Activated CD4-positive, alpha-beta T cell treated with anti-CD3 and anti-CD28 coated beads, Interleukin-2, amount 50 U/mL, for 1 hour (primary cell): ENCODE results near the gene OSTC.
"Not testable (repeated sequence)": the region's sequence is repeated elsewhere in the genome, so short reads cannot be mapped to it uniquely, and the experiment has no call there.

ENCODE experiments used
- DNase-seq: peaks from one replicate; pipeline ENCODE4 v3.0.0-alpha.2; 2020

Gene OSTC

DNA sequence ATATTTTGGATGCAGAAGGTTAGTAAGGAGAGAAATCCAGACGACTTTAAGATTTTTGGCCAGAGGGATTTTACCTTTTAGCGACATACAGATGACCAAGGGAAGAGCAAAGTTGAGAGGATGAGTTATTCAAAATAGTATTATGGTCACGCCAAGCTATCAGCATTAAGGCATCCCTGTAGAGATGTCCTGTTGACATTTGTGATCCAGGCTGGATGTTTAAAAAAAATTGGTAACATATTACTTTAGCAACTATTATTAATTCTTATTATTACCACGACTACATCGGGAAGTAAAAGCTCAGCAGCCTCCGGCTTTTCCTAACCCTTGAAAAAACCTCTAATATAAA is 562 bp upstream of the OSTC start:
- DNase-seq, result no peak

DNA sequence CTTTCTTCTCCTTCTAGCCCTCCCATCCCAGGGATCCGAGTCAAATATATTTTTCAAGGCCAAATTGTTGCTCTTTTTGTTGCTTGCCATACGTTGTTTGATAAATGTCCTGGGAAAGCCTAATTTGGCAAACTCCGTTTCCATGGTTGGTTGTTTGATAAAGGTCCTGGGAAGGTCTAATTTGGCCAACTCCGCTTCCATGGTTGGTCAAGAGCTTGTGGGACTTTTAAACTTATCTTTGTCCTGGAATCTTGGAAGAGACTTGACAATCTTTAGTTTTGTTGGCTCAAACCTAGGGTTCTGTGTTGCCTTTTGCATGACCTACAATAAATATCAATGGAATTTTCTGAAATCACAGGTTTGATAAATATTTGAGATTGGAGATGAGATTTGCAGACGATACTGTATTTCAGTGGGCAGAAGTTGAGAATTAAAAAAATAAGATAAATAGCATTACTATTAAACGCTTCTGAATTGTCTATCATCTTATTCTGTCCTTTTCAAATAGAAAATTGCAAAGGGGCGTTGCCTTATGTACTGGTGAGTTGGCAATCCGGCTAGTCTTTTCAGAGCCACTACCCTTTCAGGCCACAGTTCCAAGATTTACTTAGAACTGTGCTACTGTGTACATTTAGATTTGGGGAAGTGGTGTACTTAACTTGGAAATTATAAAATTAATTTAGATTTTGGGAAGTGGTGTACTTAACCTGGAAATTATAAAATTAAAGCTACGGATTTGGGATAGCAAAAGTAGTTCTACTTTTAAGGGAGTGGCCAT is 804 bp downstream of the OSTC start:
- no peak for DNase-seq

DNA sequence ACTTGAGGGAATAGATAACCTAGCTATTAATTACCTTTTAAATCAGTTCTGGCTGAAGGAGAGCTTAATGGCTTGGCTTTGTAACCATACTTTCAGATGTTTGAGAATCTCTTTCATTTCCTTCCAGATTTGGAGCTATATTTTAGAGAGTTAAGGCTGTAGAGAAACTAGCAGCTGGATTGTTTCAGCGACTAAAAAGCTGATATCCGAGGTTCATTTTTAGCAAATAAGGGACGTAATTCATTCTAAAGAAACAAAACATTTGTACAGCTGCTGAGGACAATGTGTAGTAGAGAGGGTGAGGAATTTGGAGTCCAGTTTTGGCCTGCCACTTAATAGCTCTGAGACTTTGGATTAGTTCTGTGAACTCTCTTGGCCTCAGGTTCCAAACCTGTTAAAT is 12.2 kb downstream of the OSTC start:
- DNase-seq, result no peak

DNA sequence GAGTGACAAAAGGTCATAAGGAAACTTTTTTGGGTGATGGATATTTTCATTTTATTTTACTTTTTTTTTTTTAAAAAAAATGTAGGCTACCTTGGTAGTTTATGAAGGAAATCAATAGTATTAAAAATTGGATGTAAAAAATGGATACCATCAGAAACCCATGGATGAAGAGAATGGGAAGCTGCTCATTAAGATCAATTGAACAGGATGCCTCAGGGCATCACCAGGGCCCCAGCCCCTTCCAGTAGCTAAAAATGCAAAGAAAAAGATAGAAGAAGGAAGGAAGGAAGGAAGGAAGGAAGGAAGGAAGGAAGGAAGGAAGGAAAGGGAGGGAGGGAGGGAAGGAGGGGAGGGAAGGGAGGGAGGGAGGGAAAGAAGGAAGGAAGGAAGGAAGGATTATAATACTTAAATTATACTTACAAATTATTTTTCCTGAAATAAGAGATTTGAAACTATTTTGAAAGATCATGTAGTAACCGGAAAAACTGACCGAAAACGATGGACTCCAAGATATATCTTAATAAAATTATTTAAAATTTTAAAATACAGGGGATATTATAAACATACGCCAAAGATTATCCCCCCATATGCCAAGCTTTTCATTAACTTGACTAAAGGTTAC is 24.1 kb downstream of the OSTC start:
- no peak for DNase-seq

DNA sequence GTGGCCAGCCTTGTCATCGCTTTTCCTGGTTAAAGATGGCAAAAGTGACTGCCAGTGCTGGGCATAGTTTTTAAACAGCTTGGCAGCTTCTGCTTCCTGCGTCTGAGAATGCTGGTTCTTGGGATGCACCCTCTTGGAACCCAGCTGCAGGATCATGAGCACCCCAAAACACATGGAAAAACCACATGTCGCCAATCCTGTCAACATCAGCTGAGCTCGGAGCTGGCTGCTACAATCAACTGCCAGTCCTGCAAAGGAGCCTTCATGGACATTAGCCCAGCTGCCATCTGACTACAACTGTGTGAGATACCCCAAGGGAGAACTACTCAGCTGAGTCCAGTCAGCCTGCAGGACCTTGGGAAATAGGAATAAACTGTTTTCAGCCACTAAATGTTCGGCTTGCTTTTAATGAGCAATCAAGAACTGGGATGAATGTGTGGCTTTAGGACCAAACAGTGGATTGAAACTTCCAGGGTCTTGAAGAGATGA is 31.0 kb downstream of the OSTC start:
- DNase-seq, result no peak

DNA sequence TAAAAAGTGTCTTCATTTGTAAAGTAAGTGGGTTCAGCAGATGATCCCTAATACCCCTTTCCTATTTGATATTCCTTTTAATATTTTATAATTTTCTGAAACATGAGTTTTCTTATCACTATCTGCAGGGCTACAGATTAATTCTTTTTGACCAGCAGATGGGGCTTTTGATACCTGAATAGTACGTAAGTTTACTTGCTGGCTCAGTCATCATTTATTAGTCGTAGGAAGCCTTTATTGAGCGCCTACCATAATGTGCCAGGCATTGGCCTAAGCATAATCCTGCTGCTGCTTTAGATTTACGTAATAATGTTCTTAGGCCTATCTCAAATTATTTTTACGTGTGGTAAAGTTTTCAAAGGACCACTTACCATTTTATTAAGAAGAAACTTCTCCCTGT is 33.1 kb downstream of the OSTC start:
- no peak for DNase-seq

DNA sequence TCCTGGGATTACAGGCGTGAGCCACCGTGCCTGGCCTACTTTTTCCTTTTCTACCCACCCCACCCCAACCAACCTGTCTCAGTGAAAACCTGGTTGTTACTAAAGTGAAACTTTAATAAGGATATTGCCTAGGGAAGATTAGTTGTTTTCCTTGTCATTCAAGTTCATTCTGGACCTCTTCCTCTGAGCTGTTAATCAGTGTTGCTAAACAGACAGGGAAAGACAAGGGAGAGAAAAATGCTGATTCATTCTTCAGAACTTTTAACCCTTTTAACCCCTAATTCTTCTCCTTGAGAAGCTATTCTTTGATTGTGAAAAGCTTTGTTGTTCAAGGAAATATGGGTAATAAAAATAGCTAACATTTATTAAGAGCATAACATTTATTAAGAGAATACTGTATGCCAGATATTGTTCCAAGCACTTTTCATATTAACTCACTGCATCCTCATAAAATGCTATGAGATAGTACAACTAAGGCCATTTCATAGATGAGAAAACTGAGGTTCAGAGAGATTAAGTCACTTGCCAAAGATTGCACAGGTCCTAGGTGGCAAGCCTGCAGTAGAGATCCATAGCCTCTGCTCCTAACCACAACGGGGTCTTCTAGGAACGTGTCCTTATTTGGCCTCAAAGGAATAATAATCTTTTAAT is 34.8 kb downstream of the OSTC start:
- DNase-seq, result no peak

DNA sequence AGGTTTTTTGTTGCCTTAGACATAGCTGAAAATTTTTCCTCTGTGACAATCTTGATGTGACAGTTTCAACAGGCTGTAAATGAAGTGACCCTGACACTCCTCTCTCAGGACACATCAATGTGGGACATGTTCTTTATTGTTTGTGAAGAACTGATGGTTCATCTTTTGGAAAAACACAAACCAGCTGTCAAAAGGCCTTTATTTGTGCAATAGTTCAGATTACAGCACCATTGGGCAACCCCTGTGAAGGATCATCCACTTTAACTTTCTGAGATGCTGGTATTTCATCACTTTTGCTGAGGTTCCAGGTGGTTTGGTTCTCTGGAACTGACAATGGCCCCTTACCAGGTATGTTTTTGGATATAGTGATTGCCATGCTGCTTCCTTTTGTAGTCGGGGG is 40.3 kb downstream of the OSTC start:
- no peak for DNase-seq

DNA sequence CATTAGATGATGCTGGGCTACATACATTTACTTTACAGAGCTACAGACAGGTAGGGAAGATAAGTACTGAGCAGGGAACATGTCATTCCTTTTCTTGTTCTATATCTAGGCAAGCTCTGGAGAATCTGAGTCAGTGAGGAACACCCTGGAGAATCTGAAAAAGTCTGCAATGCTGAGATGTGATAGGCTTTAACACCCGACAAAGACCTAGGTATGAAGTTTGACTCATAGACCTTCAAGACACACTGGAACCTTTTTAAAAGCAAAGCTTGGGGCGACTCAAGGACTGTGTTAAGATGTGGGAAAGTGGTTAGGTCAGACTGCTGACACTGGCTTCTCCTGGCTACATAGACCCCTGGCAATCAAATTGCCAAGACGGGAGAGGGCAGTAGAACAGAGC is 42.8 kb downstream of the OSTC start:
- DNase-seq, result no peak

DNA sequence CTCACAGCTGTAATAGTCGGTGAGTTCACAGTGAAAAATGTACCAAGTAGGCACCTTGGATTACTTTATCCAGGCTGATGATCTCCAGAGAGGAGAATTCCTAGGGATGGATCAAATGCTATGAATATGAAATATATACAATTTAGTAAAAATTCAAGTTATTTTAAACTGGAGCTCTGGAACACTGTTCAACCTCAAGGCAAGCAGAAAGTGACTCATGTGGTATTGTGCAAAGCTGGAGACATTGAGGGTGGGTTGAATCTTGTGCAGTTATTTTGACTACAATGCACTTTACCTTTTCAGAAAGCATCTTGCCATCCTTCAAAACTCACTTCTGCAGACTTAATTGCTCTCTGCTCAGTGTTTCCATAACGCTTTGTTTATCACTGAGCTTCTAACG is 43.4 kb downstream of the OSTC start:
- no peak for DNase-seq

DNA sequence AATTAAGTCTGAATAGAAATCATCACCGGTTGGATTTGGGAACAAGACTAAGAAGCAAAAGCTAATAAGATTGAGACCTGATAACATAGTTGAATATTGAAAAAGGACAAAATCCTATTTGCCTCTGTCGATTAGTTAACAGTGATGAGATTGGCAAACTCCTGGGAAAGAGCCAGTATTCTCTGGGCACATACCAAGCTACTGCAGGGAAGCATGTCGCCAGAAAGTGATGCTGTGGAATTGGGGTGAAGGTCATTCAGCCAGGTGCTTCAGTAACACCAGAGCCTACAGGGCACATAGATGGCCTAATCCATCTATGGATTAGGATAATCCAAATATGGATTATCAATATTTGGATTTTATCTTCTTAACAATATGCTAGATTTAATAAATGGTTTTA is 44.0 kb downstream of the OSTC start:
- DNase-seq, result no peak

DNA sequence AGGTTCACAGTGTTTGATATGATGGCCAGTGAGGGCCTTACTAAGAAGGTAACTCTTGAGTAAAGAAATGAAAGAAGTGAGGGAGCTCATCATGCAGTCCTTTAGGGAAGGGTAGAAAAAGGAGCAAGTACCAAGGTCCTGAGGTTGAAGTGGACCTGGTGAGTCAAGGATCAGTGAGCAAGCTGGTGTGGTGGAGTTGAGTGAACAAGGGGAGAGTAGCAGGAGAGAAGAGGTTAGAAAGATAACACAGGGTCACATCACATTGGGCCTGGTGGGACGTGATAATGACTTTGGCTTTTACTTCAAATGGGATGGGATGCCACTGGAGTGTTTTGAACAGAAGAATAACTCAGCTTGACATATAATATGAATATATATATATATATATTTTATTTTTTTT is 44.7 kb downstream of the OSTC start:
- DNase-seq, result no peak

DNA sequence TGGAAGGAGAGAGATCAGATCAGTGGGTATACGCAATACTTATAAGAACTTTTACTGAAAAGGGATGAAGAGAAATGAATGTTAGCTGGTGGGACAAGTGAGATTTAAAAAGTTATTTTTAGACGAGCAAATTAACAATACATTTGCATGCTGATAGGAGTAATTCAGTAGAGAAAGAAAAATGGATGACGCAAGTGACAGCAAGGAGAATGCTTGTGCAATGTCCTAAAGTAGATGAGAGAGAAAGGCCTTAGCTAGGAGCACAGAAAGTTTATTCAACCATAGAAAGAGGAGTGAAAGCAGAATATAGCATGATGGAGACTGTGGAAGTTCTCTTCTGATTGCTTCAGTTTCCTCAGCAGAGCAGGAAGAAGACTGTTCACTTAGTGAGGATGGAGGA is 45.8 kb downstream of the OSTC start:
- no peak for DNase-seq

DNA sequence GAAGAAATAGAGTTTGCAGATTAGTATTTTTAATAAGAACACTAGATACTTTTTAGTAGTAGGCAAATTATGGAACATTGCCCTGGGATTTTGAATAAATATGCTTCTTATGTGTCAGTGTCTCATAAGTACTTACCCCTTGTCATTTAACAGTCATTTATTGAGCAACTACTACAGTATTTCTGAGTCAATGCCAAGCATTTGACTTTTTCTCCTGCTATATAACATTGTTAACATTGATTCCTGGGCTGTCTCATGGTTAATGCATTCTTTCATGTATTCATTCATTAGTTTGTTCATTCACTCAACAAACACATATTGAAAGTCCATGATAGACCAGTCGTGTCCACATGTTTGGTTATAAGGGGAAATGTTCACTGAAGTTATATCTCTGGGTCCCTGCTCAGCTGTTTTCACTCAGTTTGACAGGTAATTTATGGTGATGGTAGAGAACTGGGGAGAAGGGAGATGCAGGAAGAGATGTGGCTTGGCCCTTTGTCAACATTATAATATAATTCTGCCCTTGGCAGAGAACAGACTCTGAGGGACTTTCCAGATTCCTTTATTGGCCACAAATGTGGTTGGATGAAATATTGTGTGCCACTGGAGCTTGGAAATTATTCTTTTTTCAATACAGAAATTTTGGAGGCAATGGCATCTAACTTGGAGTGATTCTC is 49.8 kb downstream of the OSTC start:
- DNase-seq, result no peak

DNA sequence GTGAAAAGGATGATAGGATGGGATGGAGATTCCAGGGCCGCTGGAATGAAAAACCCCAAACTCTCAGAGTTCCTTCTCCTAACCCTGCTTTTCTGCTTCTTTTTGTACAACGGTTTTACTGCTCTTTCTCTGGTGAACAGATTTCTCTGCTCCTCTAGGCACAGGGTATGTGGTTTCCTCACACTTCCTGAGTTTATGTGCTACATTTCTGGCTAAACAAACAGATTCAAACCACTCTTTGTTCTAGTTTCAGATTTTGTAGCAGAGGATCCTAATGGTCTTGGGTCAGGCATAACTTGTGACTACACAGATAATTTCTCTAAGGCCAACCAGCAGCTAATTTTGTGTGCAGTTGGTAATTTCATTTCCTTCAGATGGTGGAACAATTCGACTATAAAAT is 52.6 kb downstream of the OSTC start:
- DNase-seq, result no peak

DNA sequence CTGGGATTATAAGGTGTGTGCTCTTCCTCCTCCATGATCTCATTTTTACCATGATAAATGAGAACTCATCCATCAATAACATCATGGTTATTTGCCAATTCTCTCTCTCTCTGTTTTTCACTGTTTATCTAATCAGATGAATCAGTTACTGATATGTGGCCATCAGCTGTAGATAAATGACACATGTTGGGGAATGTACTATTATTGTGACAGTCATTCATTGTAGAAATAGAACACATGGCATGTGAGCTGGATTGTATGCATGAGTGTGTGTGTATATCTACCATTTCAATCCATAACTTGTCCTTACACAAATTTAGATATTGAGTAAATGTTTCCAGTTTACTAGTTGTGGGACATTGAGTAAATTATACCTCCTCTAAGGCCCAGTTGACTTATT is 53.0 kb downstream of the OSTC start:
- no peak for DNase-seq

DNA sequence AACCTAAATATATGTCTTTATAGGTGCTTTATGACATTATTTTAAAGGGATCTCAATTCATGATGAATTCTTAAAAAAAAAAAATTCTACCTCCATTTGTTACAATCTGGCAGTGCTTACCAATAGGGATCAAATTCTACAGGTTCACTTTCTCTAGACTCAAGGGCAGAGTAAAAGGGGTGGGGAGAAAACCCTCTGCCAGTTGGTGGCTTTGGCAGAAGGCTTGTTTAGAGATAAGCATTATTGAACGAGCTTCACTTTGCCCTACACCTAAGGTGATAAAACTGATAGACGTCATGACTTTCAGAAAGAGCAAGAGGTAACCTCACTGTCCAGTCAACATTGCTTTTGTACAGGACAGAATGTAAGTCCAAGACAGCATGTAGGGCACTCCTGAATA is 53.6 kb downstream of the OSTC start:
- no peak for DNase-seq

DNA sequence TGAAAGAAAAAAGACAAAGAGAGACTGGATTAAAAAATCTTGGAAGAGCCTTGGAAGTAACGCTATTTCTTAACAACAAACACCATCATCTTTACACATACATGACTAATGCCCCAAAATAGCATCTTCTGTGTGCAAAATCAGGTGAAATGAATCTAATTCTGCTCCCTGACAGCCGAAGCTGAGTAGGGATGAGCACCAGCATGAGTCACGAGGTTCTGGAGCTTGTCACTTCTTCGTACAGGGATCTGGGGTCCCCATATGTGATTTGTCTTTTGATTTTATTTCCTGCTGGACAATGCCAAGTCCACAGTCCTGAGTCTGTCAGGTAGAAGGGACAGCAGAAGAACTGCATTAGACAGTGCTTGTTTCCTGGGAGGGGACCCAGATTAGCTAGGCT is 55.9 kb downstream of the OSTC start:
- no peak for DNase-seq

DNA sequence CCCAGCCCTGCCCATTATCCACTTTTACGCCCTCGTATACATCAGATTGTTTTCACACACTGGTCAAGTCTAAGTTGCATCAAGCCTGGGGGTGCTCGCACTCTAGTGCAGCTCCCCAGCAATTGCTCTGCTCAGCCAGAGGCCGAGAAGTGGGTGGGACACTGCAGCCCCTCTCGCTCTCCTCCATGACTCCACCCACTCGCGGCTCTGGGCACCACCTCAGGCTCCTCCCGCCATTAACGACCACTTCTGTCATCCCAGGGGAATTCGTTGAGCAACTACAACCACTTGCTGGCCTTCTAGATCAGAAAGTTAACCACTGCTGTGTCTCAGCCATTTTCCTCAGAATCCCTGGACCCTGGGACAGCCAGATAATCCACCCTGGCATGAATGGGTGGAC is 58.8 kb downstream of the OSTC start:
- DNase-seq, result no peak

DNA sequence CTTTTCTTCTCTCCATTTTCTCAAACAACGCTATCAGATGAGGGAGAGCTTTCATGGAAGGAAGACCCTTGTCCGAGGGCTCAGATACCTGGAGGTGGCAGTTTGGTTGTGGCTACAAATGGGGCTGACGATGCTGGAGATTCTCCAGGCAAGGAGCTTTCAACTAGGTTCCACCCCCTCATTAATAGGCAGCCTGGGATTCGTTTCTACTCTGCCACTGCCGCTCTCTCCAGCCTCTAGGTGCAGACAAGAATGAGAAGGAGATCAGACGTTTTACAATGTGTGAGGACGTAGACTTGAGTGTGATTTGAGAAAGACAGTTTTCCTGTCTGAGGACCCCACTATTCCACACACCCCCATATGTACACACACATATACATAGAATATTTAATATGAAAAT is 59.3 kb downstream of the OSTC start:
- no peak for DNase-seq

DNA sequence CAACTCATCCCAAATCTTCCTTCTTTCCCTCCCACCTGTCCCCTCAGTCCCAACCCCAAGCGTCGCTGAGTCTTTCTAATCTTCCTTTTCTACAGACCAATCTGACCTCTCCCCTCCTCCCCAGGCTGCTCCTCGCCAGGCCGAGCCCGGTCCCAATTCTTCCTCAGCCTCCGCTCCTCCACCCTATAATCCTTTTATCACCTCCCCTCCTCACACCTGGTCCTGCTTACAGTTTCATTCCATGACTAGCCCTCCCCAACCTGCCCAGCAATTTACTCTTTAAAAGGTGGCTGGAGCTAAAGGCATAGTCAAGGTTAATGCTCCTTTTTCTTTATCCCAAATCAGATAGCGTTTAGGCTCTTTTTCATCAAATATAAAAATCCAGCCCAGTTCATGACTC is 60.2 kb downstream of the OSTC start:
- not testable (repeated sequence) for DNase-seq

DNA sequence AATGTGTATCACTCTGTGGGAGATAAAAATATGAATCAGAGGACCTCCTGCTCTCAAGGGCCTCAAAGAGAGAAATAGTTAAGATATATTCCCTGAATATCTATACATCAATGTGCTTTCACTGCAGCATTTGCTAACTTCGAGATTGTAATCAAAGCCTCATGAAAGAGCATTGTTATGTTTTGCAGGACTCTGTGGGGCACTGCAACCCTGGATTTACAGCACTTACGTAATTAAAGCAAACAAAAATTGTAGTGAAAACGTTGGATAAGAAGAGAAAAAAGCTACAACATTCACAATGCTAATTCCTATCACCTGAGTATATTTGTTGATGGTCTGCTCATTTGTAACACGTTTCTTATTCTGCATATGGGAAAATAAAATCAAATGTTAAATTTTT is 64.5 kb downstream of the OSTC start:
- DNase-seq, result no peak

DNA sequence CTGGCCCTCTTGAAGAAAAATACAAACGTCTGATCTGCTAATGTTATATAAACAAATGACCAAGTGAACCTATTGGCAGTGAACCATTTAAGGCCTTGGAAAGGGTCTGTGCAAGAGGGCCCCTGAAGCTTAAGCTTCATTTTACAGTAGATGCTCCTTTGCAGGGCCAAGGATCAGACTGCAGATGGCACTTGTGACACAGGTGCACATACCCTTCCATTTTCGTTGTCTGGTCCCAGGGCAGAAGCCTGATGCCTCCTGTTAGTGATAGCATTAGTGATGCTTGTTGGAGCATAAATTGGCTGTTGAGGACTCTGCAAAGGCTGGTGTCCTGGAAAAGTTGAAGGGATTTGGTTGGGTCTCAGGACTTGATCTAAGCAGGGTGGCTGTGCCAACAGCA is 65.9 kb downstream of the OSTC start:
- DNase-seq, result no peak

DNA sequence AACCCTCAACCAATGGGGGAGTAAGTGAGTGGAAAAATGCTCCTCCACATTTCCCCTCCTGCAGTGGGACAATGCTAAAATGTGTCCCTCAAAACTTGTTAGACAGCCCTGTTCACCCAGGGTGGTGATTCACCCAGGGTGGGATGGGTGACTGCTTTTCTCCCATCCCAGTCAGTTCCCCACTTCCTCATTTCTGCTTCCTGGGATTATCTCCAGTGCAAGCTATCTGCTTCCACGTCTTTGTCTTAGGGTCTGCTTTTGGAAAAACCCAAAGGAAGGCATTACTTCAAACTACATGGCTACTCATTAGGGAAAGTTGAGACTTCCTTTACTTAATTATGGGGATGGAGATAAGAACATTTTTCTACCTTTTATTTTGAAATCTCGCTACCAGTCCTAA is 67.0 kb downstream of the OSTC start:
- DNase-seq, result no peak
